GM10266 (cell line): ENCODE data around the gene OTOG.

ENCODE experiments used
- DNase-seq: peaks from one replicate; pipeline ENCODE4 v3.0.0; 2012; ENCODE audit errors: extremely low spot score
- TF ChIP-seq, protein P1 (sequence below): IDR thresholded peaks from 2 replicates; pipeline ENCODE4 v1.5.1; 2012; ENCODE audit warnings: mild to moderate bottlenecking, low read depth; ENCODE audit not compliant: control insufficient read depth, insufficient read depth; ENCODE audit errors: missing control alignments

The OTOG gene

DNA sequence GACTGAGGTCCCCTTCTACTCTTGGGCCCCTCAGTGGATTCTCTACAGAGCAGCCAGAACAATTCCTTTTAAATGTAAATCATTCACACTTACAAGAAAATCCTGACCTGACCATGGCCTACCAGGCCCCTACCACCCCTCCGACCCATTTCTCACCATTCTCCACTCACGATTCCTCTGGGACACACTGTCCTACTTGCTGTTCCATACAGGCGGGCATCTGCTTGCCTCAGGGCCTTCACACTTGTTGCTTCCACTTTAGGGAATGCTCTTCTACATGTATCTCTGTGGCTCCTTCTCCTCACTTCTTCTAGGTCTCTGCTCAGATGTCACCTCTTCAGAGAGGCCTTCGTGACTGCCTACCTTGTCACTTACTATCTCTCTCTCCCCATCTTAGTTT, 6.3 kb upstream of the OTOG start:
- TF ChIP-seq, protein P1, sequence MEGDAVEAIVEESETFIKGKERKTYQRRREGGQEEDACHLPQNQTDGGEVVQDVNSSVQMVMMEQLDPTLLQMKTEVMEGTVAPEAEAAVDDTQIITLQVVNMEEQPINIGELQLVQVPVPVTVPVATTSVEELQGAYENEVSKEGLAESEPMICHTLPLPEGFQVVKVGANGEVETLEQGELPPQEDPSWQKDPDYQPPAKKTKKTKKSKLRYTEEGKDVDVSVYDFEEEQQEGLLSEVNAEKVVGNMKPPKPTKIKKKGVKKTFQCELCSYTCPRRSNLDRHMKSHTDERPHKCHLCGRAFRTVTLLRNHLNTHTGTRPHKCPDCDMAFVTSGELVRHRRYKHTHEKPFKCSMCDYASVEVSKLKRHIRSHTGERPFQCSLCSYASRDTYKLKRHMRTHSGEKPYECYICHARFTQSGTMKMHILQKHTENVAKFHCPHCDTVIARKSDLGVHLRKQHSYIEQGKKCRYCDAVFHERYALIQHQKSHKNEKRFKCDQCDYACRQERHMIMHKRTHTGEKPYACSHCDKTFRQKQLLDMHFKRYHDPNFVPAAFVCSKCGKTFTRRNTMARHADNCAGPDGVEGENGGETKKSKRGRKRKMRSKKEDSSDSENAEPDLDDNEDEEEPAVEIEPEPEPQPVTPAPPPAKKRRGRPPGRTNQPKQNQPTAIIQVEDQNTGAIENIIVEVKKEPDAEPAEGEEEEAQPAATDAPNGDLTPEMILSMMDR = no peak

DNA sequence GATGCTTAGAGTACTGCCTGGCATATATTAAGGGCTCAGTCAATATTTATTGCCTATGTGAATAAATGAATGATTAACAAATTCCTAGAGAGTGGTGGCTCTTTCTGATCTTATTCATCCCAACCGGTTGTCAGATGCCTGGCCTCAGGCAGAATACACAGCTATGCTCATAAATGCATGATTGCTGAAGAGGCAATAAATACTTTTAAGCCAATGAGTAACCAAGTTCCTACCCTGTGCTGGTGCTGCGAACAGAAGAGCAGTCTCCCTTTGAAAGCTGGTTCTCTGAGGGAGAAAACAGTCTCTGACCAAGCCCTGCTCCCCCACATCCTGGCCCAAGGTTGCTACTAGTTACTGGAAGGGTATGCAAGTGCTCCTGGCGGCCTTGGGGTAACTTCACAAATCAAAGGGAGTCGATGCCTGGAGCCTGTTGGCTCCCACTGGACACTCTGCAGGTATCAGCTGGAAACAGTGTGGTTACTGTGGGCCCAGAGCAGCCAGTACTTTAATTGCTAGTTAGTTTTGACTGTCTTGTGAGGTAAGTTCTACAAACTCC, 5.7 kb upstream of the OTOG start:
- TF ChIP-seq, protein P1 = no peak
- no peak for DNase-seq

More for the DNA sequence above, 6.3 kb upstream of the OTOG start:
- no peak for DNase-seq

DNA sequence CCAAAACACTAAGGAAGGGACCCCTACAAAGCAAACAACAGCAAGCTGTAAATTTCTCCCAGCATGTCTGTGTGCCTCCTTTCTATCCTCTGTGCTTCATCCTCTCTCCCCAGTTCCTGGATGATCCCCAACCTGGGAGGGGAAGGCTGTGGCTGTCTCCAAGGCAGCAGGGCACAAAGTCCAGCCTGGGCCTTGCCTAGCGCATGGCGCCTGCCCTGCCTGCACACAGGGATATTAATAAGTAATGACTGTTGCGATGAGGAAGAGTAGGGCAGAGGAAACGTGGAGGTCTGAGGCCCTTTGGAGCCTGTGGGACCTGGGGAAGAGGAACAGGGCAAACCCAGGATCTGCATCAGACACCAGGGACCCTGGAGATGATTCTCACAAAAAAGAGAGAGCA, 4.8 kb upstream of the OTOG start:
- TF ChIP-seq, protein P1 = no peak
- DNase-seq = no peak

DNA sequence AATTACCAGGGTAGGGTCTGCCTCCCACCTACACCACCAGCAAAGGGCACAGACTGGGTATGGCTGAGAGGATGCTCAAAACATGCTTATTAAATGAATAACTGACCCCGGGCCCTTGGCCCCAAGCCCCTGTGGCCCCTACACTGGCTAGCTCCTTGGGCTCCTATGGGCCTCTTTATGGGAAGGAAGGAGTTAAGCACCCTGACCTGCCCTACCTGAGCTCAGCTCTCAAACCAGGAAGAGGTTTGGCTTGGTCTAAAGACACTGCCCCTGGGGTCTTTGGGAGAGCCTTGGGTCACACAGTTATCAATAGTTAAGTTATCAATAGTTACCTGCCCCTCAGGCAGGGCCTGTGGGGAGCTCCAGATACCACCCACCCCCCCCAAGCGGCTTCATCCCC, 4.0 kb upstream of the OTOG start:
- no peak for DNase-seq
- TF ChIP-seq, protein P1 = no peak

DNA sequence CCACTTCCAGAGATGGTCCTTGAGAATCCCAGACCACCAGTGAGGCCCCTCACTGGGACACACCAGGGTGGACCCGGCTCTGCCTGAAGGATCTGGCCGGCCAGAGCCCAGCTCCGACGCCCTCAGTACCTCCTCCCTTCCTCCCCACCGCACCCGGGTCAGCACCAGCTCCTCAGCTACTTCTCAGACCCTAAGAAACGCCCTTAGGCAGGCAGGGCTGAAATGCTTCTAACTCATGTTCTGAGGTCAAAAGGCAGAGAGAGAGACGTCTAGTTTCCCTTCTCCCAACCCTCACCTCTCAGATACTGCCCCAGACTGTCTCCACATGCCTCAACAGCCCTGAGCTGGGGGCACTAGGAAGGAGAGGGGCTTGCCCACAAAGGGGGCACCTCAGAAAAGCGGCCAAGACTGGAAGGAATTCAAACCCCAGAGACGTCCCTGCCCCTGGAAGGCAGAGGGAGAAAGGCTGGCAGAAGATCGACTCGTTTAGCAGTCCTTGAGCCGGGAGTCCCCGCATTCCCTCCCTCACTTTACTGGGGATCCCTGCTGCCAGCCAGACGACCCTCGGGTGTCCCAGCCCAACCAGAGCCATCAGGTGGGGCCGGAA, 3.4 kb upstream of the OTOG start:
- TF ChIP-seq, protein P1 = no peak
- no peak for DNase-seq

DNA sequence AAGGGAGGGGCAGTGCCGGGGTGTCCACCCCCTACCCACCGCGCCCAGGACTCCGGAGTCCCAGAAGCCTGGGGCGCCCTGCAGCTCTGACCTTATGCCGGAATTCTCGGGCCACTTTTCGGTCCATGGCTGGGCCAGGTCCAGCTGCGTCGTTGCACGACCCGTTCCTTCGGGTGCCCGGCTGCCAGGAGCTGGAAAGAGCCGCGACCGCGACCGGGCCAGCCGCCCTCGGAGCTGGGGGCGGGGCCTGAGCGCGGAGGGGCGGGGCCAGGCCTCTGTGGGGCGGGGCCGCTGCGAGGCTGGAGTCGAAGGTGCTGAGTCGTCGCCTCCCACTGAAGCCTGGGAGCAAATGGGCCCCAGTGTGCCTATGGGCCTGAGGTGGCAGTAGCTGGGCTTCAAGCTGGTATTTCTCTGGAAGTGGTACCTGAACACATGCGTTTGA, 2.9 kb upstream of the OTOG start, which contains the start of gene USH1C:
USH1C (minus strand) TSS at position 236 of the 442 bp plus-strand sequence; CDS start at position 127, 109 bp downstream.
- TF ChIP-seq, protein P1 = no peak
- DNase-seq = no peak

DNA sequence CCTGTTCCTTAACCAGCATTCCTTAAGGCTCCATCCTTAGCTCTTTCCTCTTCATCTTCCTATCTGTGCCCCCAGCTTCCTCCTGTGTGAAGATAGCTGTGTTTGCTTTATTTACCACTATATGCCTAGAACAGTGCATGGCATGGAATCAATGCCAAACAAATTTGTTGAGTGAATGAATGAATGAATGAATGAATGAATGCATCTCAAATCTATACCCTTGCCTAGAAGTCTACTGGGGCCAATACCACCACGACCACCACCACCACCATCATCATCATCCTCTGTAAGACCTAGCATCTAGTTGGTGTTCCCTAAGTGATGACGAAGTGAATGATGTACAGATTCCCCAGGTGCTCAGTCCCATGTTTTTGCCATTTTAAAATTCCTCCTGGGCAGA, 819 bp upstream of the OTOG start:
- TF ChIP-seq, protein P1 = no peak
- no peak for DNase-seq
